ENCODE measurements around the gene CCDC102A.

CCDC102A gene

DNA sequence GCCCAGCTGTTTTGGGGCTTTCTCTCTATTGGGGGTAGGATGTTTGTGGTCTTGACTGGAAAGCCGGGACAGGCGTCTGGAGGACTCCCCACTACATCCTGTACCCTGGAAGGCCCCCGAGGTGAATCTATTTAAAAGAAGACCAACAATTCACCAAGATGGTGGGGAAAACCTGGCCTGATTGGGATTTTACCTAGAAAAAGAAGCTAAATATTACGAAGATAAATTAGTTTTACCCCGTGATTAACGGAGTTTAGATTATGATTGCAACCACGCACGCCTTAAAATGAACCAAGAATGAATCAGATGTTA lies 779 bp upstream of the CCDC102A start:
- no peak for DNase-seq (ENCODE audit: low spot score)

DNA sequence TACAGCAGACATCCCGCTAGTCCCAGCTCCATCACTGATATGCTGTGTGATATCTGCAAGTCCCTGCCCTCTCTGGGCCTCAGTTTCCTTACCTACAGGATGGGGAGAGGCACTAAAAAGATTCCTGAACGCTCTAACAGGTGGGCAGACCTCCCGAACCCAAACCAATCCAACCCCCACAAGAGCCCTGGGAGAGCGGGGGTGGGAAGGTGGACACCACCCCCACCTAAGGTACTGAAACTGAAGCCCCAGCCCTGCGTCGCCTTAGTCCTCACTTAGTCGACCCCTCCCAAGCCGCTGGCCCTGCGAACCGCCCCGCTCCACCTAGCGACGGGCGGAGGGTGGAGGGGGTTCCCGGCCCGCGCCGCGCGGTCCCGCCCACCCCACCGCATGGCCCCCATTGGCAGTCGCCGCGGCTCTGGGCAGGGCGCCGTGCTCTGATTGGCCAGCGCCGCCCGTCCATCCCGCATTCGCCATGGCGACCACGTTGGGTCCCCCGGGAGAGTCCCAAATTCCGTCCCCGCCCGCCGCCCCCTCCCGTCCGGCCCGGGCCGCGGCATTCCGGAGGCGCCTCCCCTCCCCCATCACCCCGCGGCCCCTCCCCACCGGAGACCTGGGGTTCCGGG lies 578 bp downstream of the CCDC102A start:
- DNase-seq (ENCODE audit: low spot score): peak; percentile 74

DNA sequence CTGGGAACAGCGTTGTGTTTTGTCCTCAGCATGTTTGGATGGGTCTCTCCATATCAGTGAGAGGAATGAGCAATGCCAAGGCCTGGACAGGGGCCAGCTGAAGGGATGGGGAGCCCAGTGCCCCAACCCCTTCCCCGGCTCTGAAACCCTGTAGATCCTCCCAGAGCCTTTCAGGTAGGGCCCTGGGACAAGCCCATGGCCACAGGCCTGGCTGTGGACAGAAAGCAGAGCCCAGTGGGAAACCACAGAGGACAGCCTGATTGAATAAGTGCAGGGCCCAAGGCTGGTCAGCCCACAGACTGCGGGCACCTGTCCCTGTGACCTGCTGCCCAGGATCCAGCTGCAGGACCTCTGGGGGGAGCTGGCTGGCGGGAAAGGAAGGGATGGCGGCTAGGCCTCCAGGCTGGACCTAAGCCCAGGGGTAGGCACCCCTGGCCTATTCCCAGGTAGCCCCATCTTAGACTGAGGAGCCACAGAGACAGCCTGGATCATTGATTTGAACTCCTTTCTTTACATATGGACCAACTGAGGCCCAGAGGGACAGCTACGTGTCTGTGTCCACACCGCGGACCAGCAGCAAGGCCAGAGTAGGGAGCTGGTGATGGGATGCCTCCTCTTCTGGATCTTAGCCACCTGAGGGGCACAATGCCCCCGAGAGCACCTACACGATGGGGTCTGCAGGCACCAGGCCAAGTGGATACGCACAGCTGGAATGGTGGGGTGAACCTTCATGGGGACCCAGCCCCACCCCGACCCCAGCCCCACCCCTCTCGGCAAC lies 1.3 kb downstream of the CCDC102A start:
- no peak for DNase-seq (ENCODE audit: low spot score)

DNA sequence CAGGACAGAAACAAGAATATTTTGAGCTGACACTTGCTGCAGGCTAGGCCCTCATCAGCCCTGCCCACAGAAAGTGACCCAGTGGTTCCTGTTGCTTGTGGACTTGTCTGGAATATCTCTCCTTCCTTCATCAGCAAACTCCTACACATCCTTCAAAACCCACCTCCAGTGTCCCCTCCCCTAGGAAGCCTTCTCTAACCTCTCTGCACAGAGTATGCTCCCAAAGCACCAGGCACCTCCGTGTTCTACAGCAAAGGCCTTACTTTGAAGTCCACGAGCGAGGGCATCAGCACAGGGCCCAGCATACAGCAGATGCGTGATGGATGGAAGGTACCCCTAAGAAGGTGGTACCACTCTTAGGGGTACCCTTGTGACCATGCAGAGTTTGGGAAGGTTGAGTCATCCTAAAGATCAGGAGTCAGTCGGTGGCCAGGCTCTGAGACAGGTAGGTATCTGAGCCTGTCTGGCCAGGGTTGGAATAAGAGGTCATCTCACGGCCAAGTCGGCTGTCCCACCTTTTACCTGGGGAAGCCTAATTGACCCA lies 2.0 kb downstream of the CCDC102A start:
- no peak for DNase-seq (ENCODE audit: low spot score)

DNA sequence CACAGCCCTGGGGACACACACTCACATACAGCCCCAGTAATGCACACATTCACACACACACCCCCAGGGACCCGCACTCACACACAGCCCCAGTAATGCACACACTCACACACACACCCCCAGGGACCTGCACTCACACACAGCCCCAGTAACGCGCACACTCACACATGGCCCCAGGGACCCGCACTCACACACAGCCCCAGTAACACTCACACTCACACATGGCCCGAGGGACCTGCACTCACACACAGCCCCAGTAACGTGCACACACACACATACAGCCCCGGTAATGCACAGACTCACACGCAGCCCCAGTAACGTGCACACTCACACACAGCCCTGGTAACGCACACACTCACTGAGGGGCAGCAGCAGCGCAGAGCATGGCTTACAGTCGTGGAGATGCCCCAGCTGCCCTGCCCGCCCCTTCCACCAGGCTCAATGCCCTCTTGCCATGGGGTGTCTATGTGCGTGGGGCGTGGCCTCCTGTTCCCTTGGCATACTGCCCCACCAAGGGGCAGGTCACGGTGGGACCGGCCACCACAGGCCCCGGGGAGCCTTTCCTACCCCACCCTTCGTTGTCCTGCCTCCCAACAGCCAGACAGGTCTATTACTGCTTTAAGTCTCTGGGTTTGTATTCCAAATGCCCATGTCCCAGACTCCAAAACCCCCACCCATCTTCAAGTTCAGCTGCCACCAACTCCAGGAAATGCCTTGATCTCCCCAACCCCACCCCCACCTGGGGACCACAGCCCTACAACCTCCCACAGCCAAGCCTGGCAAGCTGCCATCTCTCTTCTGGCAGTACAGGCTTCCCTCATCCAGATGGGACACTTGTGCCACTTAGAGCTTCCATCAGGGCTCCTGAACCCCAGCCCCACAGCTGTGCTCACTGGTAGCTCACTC lies 2.7 kb downstream of the CCDC102A start:
- no peak for DNase-seq (ENCODE audit: low spot score)

DNA sequence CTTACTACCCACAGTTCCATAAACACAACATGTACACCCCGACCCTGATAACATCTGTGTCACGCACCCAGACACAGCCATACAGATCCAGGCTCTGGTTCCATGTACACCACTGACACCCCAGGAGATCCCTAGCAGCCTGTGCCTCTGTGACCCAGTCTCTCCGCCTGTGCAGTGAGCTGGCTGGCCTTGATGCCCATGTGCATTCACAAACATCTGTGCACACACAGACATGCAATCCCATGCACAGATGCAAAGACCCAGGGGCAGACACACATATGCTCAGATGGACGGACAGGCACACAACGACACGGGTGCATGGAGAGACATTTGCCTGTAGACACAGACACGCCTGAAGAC lies 4.1 kb downstream of the CCDC102A start:
- DNase-seq (ENCODE audit: low spot score): no peak

DNA sequence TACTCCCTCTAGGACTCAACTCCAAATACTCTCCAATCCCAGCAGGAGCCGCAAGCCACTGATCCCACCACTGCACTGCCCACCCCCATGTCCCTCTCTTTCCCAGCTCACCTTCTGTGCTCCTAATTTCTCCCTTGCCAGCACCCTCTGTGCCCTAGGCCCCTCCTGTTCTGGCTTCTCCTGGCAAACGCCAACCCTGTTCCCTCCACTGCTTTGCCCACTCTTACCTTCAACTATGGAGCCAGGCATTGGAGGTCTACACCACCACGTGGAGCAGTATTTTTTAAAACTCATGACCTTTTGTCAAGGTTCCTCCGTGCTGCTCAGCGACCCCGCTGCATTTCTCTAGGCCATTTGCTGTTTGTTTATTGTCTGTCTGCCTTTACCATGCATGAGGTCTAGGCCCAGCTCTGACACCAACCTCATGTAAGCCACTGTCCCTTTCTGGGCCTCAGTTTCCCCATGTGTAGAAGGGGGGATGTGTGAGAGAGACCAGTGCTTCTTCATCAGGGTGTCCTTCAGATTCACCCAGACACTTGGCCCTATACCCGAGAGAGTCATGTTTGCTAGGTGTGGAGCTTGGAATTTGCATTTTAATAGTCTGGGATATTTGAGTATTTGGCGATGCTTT lies 4.6 kb downstream of the CCDC102A start:
- no peak for DNase-seq (ENCODE audit: low spot score)

DNA sequence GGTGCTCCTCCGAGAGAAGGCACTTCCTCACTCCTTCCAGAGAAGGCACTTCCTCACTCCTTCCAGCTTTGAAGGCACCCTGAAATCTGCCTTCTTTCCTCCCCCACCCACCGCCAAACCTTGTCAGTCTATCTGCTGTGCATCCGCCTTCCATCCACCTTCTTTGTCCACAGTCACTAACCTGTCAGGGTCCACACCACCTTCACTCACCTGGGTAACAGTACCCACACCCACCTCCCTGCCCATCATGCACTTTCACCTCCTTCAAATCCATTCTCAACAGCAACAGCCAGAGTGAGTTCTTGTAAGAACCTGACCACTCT lies 5.2 kb downstream of the CCDC102A start:
- DNase-seq (ENCODE audit: low spot score): no peak

DNA sequence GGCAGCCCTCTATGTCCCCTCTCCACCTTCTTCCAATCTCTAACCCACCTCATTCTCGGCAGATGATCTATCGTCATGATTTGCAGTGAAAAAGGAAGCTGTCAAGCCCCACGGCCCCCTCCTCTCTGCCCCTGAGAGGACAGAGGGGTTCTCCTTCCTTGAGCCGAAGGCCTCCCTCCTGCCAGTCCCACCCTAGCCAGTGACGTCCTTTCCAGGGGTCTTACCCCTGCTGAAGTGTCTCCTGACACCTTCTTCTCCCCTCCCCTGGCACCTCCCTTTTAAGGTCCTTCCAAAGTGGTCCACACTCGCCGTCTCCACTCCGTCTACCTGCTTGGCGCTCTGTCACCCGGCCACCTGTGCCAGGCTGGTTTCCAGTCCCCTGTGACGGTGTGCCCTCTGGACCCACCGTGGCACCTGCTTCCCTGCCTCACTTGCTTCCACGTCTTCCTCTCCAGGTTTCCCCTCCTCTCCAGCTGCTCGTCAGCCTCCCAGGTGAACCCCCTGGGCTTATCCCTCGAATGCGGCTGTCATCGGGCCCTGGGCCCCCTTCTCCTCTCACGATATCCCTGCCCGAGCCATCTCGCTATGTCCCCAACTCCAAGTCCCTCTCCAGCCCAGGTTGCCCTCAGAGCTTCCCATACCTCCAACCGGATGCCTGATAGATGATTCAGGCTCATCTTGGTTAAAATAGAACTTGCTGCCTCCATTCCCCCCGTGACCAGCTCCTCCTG lies 5.7 kb downstream of the CCDC102A start:
- no peak for DNase-seq (ENCODE audit: low spot score)

DNA sequence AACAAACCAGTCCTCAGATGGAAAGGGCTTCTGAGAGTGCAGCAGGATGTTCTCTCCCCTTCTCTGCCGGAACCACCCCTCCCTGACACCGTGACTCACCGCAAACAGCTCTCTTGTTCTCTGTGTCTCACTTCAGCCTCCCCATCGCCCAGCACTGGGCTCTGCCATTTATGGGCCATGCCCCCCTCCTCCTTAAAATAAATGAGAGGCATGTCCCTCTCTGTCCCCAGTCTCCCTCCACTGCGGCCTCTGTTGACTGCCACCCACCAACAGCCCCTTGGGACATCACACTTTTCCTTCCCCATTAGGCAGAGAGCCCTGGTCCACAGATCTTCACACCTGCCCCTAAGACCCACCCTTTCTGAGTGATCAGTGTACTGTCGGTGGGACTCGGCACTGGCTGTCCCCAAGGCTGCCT lies 6.3 kb downstream of the CCDC102A start:
- DNase-seq (ENCODE audit: low spot score): no peak

DNA sequence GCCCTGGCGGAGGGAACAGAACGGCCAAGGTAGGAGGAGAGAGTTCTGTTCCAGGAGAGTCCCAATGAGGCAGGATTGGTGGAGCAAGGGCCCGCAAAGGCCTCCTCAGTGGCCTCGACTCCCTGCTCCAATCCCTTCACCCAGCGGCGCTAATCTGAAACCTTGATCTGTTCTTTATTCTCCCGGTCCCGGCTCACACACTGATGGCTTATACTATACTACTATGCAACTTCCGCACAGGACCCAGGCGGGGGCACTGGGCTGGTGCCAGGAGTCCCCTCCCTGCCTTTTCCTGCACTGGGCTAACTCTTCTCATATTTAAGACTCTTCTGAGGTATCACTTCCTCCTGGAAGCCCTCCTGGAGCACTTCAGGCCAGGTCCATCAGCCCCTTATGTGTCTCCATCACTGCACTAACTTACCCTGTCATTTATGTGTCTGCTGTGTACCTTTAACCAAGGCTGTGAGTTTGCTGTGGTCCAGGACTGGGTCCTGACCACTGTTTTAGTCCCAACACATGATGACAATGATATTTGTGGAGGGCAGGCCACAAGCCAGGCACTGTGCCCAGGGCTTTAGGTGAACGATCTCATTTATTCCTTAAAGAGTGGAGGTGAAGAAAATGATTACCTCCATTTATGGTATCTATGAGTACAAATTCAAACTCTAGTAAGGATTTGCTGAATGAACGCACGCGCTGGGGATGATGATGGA lies 6.8 kb downstream of the CCDC102A start:
- no peak for DNase-seq (ENCODE audit: low spot score)

DNA sequence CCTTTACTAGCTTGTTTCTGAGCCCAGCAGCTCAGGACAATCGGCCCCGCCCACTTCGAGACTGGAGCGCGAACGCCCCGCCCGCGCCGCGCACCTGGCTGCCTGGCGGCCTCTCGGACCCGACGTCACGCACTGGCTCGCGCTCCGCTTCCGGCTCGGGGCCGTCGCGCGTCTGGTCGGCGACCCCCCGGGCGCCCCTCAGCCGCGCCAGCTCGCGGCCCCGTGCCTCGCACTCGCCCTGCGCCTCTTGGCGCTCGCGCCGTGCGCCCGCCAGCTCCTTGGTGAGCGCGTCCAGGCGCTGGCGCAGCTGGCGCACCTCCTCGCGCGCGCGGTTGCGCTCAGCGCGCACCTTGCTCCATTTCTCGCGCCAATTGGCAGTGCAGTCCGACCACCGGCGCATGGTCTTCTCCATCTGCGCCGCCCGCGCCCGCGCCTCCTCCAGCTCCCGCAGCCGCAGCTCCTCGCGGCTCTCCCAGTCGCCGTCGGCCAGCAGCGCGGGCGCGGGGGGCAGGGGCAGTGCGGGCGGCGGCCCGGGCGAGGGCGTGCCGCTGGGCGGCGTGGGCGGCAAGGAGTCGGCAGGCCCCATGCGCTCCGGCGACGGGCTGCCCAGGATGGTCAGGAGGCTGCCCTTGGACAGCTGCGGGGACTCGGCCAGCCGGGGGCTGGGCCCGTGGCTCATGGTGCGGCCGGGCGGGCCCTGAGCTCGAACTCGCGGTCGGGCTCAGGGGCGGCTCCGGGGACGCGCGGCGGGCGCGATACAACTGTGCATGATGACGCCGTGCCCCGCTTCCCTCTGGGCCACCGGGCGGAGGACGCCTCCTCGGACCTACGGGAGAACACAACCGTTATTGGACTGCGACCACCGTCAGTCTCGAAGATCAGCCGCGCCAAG lies 7.6 kb downstream of the CCDC102A start:
- DNase-seq (ENCODE audit: low spot score): no peak

DNA sequence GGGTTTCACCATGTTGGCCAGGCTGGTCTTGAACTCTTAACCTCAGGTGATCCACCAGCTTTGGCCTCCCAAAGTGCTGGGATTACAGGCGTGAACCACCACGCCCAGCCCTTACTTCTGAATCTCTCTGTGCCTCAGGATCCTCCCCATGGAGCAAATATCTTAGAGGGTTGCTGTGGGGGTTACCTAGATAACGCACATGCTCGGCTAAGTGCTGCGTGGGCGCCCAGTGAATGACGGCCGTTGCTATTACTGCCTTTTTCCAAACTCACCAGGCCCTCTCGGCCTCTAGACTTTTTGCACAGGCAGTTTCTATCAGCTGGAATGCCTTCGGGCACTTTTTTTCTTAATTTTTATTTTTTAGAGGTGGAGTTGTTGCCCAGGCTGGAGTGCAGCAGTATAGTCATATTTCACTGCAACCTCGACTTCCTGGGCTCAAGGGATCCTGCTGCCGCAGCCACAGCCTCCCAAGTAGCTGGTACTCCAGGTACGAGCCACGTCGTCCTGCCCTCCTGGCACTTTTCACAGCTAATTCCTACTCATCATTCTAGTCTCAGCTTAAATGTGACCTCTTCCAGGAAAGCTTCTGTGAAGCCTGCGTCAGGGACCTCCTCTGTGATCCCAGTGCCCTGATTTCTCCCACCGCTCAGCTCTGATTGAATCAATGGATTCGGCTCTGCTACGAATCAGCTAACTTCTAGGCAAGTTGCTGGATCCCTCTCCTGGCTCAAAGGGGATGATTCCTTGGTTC lies 8.6 kb downstream of the CCDC102A start:
- no peak for DNase-seq (ENCODE audit: low spot score)

DNA sequence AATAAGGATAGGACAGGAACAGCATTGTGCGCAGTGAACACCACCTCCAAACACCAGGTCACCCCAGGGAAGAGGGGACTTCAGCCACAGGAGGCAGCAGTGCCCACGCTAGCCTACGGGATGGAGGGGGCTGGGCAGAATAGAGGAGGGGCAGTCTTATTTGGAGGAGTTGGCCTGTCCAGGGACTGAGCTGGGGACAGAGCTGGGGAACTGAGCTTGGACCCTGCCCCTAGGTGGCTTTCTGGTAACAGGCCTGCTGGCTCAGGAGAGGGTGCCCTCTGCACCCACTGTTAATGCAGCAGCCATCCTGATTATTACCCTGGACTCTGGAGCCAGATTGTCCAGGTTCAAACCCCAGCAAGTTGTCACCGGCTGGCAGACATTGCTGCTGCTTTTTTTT lies 9.3 kb downstream of the CCDC102A start:
- DNase-seq (ENCODE audit: low spot score): no peak

DNA sequence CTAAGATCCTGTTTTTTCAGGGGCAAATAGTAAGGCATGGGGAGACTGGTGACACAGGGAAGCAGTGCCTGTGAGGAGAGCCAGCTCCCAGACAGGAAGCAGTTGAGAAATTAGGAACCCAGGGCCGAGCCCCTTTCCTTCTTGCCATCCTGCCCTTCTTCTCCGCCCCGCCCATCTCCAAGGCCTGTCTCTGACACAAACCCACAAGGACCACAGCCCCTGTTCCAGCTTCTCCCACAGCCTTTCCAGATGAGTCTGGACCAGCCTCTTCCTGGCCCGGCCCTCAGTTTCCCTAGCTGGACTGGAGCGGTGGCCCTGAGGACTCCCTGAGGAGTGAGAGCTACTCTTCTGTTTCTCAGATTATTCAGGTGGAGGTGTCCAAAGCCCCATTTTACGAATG lies 9.9 kb downstream of the CCDC102A start:
- DNase-seq (ENCODE audit: low spot score): no peak

DNA sequence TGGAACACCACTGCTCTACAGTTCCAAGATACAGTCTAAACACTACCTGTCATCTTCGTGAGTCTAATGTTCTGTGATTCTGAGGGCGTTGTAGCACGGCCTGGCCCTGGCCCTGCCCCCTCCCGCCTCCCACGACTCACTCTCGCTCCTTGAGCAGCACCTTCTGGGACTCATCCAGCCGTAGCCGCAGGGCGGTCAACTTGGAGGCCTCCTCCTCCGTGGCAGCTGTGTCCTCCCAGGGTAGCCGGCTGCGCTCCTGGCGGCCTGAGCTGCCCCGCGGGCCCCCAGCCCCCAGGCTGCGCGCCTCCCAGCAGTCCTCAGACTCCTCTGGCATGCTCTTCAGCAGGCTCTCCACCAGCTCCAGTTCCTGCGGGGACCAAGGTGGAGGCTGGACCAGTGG lies 10.6 kb downstream of the CCDC102A start:
- DNase-seq (ENCODE audit: low spot score): no peak

DNA sequence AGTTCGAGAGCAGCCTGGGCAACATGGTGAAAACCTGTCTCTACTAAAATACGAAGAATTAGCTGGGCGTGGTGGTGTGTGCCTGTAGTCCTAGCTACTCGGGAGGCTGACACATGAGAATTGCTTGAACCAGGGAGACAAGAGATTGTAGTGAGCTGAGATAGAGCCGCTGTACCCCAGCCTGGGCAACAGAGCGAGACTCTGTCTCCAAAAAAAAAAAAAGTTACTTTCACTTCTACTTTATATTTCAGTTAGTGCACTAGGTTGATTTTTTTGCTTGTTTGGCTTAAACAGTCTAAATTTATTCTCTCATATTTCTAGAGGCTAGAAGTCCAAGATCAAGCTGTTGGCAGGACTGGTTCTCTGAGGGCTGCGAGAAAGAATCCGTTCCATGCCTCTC lies 13.4 kb downstream of the CCDC102A start:
- DNase-seq (ENCODE audit: low spot score): no peak

DNA sequence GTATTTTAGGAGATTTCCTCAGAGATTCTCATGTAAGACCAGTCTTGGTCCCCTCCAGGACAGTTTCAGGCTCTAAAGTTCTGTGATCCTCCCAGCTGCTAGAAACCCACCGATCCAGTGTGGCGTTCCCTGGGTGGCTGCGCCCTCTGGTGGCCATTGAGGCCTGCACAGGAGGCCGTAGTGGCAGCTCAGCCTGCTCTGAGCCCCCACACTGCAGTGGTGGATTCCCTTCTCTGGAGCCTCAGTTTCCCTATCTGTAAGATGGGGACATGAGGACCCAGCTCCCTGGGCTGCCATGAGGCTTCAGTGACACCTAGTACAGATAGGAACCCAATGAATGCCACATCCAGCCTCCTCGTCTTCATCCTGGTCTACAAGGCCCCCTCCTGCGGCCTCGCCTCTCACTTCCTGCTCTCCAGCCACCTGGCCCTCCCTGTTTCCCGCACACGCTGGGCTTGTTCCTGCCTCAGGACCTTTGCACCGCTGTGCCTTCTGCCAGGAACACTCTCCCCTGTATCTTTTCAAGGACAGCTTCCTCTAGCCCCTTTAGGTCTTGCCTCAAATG lies 16.5 kb downstream of the CCDC102A start:
- DNase-seq (ENCODE audit: low spot score): peak; percentile 50

DNA sequence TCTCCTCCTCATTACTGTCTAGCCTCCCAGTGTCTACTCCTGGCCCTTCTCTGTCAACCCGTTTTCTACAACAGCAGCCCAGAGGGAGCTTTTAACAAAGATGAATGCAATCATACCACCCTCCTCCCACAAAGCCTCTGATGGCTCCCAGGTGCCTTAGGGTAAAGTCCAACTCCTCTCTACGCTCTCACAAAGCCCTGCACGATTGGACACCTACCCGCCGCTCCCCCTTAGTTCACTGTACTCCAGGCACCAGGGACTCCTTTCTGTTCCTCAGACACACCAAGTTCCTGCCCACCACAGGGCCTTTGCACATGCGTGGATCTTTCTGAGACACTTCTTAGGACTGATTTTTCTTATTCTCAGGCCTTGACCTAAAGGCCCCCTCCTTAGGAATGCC lies 17.4 kb downstream of the CCDC102A start:
- no peak for DNase-seq (ENCODE audit: low spot score)
